Measurements from ENCODE around the gene OR10G8.

- TF ChIP-seq CTCF (conservative IDR thresholded peaks at IDR 0.05 in 1 of 2, IDR thresholded peaks at IDR 0.05 in 1 of 2; ENCODE audit: extremely low read depth in 1 of 2, insufficient read depth in 1 of 2, low read depth in 1 of 2, low read length in 2 of 2) (no peak), EZH2 (IDR thresholded peaks at IDR 0.05; ENCODE audit: borderline replicate concordance, low read length) (no peak)
Measured at GRCh38 chr11:123977731-123978347, 48.8 kb upstream of the OR10G8 start, which contains the start of gene OR10S1.
